Measurements from ENCODE around the gene ZBTB16.

Gene ZBTB16

GRCh38 chr11:114193730-114194679 is 134.5 kb downstream of the ZBTB16 start:
- no peak for TF ChIP-seq EZH2 (IDR thresholded peaks at IDR 0.05)
- TF ChIP-seq POLR2AphosphoS5 (IDR thresholded peaks at IDR 0.05; ENCODE audit: borderline replicate concordance, low read depth, low read length), result no peak
- no peak overlapping the region for H3K4me3 ChIP-seq
- DNase-seq (ENCODE audit: low read depth, low spot score), result no peak
- H3K9ac ChIP-seq (ENCODE audit: insufficient read length), result no peak overlapping the region
- H3K9me3 ChIP-seq (ENCODE audit: low read depth, low read length), result no peaks in the 10 kb centered on the region
- H3K27ac ChIP-seq, result no peak overlapping the region
- H3K36me3 ChIP-seq (ENCODE audit: insufficient read depth, low read length), result no peaks in the 10 kb centered on the region

- H3K27ac ChIP-seq, result no peak overlapping the region
- DNase-seq (ENCODE audit: low read depth, low spot score), result no peak
- no peaks in the 10 kb centered on the region for H3K9me3 ChIP-seq (ENCODE audit: low read depth, low read length)
- no peak for TF ChIP-seq POLR2AphosphoS5 (IDR thresholded peaks at IDR 0.05; ENCODE audit: borderline replicate concordance, low read depth, low read length)
- TF ChIP-seq EZH2 (IDR thresholded peaks at IDR 0.05), result no peak
- no peak for TF ChIP-seq FOXP2 (optimal IDR thresholded peaks at IDR 0.05; ENCODE audit: control extremely low read depth, extremely low read length, insufficient read depth)
- H3K9ac ChIP-seq (ENCODE audit: insufficient read length), result no peak overlapping the region
- H3K36me3 ChIP-seq (ENCODE audit: insufficient read depth, low read length), result no peaks in the 10 kb centered on the region
- no peak overlapping the region for H3K4me3 ChIP-seq
These were observed 135.2 kb downstream of the ZBTB16 start for GRCh38 chr11:114194702-114195101.

GRCh38 chr11:114195151-114195550 is 135.6 kb downstream of the ZBTB16 start:
- Histone ChIP-seq H3K36me3 (ENCODE audit: insufficient read depth, low read length) (no peaks in the 10 kb centered on the region), H3K9me3 (ENCODE audit: low read depth, low read length) (no peaks in the 10 kb centered on the region), H3K27ac (no peak overlapping the region), H3K4me3 (no peak overlapping the region), H3K9ac (ENCODE audit: insufficient read length) (no peak overlapping the region)
- no peak for DNase-seq (ENCODE audit: low read depth, low spot score)
- no peak for TF ChIP-seq EZH2 (IDR thresholded peaks at IDR 0.05)
- no peak for TF ChIP-seq FOXP2 (optimal IDR thresholded peaks at IDR 0.05; ENCODE audit: control extremely low read depth, extremely low read length, insufficient read depth)
- TF ChIP-seq POLR2AphosphoS5 (IDR thresholded peaks at IDR 0.05; ENCODE audit: borderline replicate concordance, low read depth, low read length), result no peak

GRCh38 chr11:114195981-114196731 is 136.6 kb downstream of the ZBTB16 start:
- no peak for TF ChIP-seq FOXP2 (optimal IDR thresholded peaks at IDR 0.05; ENCODE audit: control extremely low read depth, extremely low read length, insufficient read depth)
- TF ChIP-seq EZH2 (IDR thresholded peaks at IDR 0.05), result no peak
- no peak for TF ChIP-seq POLR2AphosphoS5 (IDR thresholded peaks at IDR 0.05; ENCODE audit: borderline replicate concordance, low read depth, low read length)
- DNase-seq (ENCODE audit: low read depth, low spot score), result no peak
- no peak overlapping the region for H3K9ac ChIP-seq (ENCODE audit: insufficient read length)
- H3K9me3 ChIP-seq (ENCODE audit: low read depth, low read length), result no peaks in the 10 kb centered on the region
- H3K4me3 ChIP-seq, result no peak overlapping the region
- no peak overlapping the region for H3K27ac ChIP-seq
- H3K36me3 ChIP-seq (ENCODE audit: insufficient read depth, low read length), result no peaks in the 10 kb centered on the region

GRCh38 chr11:114196997-114197703 is 137.6 kb downstream of the ZBTB16 start:
- no peak for TF ChIP-seq POLR2AphosphoS5 (IDR thresholded peaks at IDR 0.05; ENCODE audit: borderline replicate concordance, low read depth, low read length)
- no peak for TF ChIP-seq FOXP2 (optimal IDR thresholded peaks at IDR 0.05; ENCODE audit: control extremely low read depth, extremely low read length, insufficient read depth)
- no peak for TF ChIP-seq EZH2 (IDR thresholded peaks at IDR 0.05)
- DNase-seq (ENCODE audit: low read depth, low spot score), result no peak
- Histone ChIP-seq H3K4me3 (no peak overlapping the region), H3K9ac (ENCODE audit: insufficient read length) (no peak overlapping the region), H3K27ac (no peak overlapping the region), H3K36me3 (ENCODE audit: insufficient read depth, low read length) (no peaks in the 10 kb centered on the region), H3K9me3 (ENCODE audit: low read depth, low read length) (no peaks in the 10 kb centered on the region)

GRCh38 chr11:114197799-114198500 is 138.4 kb downstream of the ZBTB16 start:
- TF ChIP-seq EZH2 (IDR thresholded peaks at IDR 0.05), result no peak
- TF ChIP-seq FOXP2 (optimal IDR thresholded peaks at IDR 0.05; ENCODE audit: control extremely low read depth, extremely low read length, insufficient read depth), result no peak
- TF ChIP-seq POLR2AphosphoS5 (IDR thresholded peaks at IDR 0.05; ENCODE audit: borderline replicate concordance, low read depth, low read length), result no peak
- DNase-seq (ENCODE audit: low read depth, low spot score), result no peak
- Histone ChIP-seq H3K27ac (no peak overlapping the region), H3K9me3 (ENCODE audit: low read depth, low read length) (no peaks in the 10 kb centered on the region), H3K36me3 (ENCODE audit: insufficient read depth, low read length) (no peaks in the 10 kb centered on the region), H3K9ac (ENCODE audit: insufficient read length) (no peak overlapping the region), H3K4me3 (no peak overlapping the region)

- TF ChIP-seq EZH2 (IDR thresholded peaks at IDR 0.05) (no peak), POLR2AphosphoS5 (IDR thresholded peaks at IDR 0.05; ENCODE audit: borderline replicate concordance, low read depth, low read length) (no peak), FOXP2 (optimal IDR thresholded peaks at IDR 0.05; ENCODE audit: control extremely low read depth, extremely low read length, insufficient read depth) (no peak)
- no peaks in the 10 kb centered on the region for H3K9me3 ChIP-seq (ENCODE audit: low read depth, low read length)
- H3K9ac ChIP-seq (ENCODE audit: insufficient read length), result no peak overlapping the region
- no peak overlapping the region for H3K4me3 ChIP-seq
- H3K36me3 ChIP-seq (ENCODE audit: insufficient read depth, low read length), result no peaks in the 10 kb centered on the region
- DNase-seq (ENCODE audit: low read depth, low spot score), result no peak
- no peak overlapping the region for H3K27ac ChIP-seq
These were observed 139.5 kb downstream of the ZBTB16 start for GRCh38 chr11:114199051-114199450.
